HG03039 (cell line): Measurements from ENCODE around the gene HOXC5.

Experiments
- ATAC-seq: cut with Tn5 transposase; IDR thresholded peaks from one replicate; pipeline ENCODE4 v1.9.1; 2021; ENCODE audit warnings: mild to moderate bottlenecking, moderate library complexity; ENCODE audit not compliant: unreplicated experiment

Gene HOXC5

DNA sequence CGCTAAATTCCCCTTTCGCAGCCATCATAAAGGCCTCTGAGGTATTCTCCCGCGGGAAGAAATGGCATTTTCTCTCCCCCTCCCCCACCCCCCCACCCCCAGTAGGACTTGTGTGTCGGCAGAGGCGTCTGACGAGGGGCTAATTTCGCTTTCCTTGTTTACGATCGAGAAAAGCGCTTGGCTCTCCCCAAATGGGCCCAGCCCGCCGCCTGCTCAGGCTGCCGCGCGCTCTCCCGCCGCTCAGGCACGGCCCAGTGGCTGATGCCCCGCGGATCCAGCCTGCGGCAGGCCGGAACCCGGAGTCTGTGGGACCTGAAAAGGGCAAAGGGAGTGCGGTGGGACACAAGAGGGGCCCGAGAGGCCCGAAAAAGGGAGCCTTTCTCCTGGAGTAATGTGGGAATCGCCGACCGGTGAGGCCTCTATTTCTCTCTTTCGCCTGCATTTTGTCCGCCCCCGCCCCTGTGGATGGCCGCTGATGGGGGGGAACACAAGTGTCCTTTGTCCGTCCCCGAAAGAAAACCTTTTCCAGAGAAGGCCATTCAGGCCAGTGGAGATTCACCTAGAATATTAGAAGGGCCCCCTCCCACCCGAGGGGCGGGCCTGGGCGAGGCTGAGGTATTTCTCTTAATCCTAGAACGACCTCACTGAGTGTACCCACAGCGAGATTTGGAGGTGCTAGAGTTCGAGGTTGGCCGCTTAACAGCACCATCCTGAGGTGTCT, 13.6 kb upstream of the HOXC5 start:
- no peak for ATAC-seq

DNA sequence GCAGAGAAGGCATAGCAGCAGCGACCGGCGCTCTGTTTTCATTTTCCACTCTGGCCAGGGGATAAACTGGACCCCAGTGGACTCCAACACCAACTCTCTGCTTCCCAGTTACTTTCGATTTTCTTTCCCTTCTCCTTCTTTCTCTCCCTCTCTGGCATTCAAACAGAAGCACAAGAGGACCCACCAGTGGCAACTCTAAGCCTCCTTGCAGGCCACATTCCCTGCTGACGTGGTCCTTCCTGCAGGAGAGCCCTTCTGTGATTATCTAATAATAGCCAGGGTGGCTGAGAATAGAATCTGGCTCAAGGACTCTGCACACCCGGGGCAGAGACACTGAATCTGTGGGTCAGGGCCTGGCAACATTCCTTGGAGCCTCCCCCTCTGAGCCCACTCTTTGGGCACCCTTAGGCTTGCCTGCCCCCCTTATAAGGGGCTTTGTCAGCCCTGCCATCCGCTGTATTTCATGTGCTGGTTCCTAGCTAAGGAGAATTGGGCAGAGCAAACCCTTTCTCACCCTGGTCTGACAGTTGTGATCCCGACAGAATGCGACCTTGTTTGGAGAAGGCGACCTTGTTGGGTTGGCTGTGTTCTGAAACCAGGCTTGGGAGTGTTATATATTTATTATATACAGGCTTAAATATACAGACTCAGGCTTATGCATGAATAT, 12.8 kb upstream of the HOXC5 start:
- no peak for ATAC-seq

DNA sequence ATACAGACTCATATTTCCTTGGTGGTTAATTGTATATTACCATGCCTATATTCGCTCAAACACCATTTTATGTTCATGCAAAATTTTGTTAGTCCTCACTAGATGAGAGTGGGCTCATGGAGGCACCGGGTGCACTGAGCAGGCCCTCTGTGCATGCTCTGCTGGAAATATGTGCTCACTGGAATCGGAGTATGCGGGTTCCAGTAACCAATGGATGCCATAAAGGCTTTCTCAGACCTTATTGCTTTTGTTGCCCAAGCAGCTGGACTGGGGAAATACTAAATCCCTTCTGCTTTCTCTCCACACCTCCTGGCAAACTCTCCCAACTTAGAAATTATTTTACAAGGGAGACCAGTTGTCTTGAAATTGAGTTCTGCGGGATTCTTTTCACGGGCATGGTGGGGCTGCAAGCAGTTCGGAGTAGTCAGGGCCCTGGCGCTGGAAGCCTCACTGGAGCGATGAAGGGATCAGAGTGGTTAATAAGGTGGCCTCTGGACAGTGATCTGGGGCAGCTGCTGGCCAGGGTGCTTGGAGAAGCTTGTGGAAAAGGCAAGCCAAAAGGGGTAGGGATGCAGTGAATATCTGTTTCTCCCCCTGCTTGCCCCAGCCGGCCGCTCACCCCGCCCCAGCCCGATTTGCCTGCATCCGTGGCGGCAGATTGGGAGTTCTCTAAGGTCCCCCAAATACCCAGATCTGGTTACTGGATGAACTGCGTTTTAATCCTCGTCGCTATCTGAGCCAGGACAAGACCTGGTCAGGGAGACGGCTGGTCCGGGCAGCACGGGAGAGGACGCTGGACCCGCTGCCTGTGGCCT, 12.1 kb upstream of the HOXC5 start:
- no peak for ATAC-seq

DNA sequence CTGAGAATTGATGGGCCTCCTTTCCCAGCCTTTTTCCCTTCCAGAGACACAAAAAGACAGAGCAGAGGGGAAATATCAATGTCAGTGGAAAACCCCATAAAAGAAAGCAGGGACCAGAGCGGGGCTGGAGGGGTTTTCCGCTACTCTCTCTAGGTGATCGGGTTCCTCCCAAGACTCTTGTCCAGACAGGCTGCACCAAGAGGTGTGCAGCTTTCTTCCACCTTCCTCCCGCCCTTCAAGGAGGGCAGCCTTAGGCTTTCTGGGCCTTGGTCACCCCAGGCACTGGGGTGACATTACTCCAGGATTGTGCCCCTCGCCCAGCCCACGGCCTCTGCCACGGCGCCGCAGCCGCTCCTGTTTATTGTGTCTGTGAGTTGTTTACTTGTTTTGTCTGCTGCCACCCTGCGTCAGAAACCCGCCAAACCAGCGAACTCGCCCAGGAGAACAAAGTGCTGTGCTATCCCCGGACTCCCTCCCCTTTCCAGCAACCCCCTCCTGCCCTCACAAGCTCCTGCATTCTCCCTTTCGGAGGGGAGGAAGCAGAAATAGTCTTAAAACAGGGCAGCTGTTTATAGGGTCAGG, 11.3 kb upstream of the HOXC5 start:
- no peak for ATAC-seq

DNA sequence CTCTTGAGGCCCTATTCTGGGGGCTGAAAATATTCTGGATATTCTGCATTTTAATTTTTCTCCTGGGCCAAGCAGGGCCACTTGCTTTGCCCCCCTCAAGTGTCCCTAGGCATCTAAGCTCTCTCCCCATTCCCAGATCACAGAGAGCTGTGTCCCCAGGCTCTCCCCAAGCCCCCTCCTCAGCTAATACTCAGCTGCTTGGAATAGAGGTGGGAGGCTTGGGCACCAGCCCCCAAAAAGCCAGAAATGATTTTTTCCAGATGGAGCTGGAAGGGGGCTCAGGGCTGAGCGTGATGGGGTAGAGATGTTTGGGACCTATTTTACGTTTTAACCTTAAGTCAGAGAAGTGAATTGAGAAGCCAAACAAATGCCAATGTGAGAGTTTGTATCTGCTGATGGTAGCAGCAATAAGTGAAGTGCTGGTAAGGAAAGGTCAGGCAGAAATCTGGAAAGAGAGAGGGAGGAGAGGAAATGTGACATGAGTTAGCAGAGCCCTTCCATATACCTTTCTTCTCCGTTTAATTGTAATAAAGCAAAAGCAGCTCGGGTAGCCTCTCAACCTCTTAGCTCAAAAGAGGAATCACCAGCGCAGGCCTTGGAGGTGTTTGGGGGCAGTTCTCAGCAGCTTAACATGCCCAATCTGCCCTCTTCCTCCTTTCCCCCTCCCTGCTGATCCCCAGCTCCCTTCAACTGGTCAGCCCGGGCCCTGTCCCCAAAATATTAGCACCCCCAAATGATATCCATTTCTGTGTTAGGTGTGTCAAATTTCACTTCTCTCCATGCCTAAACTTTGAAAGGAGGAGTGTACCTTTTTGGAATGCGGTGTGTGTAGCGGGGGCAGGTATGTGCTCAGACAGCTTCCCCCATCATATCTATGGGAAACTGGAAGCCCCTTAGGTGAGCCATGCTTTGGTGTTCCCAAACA, 9.6 kb upstream of the HOXC5 start:
- ATAC-seq = no peak

DNA sequence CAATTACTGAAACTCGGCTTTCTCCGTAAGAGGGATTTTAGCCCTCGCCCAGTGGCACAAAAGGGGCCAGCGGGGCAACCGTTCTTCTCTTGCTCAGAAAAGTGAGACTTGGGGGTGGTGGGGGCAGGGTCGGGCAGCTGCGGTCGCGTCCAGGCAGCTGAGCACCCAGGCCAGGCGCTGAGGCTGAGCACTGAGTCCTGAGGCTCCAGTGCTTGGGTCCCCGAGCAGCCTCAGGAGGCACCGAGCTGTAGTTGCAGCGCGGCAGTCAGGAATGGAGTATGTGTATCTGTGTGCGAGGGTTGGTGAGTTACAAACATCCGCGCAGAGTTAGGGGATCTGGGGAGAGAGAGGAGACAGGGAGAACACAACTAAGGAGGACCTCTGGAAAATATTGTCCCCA, 8.7 kb upstream of the HOXC5 start:
- ATAC-seq = no peak

DNA sequence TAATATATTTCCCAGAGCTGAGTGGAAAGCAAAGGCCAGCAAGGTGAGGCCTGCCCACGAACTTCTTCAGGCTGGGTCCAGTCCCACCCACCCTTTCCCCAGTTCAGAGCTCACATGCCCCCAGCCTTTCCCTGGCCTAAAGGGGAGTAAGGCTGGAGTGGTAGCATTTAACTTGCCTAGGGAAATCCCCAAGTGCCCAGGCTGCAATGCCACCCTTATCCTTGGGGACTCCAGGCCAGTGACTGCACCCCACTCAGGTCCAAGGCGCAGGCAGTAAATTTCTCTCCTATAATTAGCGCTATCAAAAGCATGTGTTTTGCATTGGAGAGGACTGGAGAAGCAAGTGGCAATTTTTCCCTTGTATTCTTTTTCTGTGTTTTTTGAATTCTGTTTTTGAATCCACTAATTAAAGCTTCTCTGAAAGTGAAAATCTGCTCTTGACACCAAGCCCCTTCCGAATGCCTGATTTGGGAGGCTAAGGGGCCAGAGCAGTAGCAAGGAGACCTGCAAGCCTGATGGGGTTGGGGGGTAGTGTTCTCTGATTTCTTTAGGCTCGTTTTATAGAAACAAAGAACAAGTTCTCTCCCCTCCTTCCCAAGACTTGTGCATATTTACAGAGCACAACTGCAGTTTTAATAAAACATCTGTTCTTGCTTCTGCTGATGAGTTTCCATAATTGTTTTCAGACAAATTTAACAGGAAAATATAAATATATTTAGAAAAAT, 8.1 kb upstream of the HOXC5 start:
- no peak for ATAC-seq

DNA sequence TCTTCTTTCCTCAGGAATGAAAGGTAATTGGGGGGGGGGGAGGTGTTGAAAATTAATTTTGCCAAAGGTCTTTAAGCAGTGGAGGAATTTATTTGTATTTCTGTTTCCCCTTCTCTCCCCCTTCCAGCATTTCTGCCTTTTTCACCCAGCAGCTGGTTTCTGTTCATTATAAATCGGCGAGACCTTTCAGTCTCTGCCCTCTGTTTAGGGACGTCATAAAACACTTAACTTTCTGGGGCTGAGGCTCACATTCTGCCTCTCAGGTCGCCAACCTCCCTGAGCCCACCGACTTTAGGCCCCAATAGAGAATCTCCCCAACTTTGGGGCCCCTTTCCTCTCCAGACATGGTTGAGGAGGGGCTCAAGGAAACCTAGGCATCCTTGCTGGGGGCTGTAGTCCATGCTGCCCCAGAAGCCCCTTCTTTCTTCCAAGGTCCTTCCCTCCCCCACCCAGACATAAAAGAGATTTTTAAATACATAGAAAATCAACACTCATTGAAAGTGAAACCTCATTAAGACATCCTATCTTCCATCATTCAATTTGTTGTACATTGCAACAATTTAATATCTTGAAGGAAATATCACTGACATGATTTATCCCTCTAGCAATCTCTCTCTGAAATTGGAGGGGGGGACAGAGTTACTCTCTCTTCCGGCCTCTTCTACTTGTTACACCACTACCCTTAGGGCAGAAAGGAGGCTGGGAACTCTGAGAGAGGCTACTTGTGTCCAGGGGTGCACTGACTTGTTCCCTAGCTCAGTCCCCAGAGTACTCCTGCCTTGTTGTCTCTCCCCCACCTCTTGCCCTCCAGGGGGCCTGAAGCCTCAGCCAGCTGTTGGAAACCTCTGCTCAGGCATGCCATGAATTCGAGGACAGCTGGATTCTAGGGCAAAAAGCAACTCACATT, 7.1 kb upstream of the HOXC5 start:
- no peak for ATAC-seq

DNA sequence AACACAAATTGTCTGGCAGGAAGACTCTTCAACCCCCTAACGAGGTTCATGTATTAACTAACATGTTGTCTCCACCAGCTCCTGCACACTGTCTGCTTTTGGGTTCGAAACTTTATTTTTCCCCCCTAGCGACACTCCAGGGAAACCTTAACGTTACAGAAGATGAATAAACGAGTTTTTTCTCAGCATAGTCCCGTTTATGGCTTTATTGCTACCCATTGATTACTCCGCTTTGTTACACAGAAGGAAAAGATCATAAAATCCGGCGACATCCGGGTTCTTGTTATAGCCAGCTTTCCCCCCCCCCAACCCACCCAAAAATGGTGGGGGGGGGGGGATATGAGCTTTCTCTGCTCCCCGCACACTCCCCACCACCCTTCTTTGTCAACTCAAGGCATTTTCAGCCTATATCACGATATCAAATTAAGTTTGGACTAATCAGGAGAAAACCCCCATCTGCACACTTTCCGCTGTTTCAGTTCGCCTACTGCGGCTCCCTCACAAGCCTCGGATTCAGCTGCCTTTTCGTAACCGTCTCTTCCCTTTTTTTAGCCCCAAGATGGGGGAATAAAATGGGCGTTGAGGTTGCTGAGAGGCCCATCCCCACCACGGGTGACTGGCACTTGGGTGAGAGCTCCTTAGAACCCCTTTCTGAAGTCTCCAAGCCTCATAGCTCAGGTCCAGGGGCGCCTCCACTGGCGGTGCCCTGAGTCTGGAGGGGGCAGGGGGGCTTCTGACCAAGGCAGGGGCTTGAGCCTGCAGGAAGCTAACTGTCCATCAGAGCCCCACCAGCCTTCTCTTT, 6.0 kb upstream of the HOXC5 start:
- ATAC-seq = no peak

DNA sequence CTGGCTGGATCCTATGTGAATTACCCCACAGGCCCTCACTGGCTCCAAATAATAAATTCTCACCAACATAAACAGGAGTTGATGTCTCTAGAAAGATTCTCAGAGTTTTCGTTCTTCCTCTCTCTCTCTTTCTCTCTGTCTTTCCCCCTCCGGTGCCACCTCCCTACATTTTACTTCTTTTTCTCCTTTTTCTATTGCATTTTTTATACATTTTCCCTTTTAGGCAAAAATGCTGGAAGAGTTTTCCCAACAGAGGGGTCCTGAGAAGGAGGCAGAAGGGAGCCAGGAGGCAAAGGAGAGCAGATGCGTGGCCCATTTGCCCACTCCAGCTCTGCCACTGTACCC, 5.4 kb upstream of the HOXC5 start:
- no peak for ATAC-seq

DNA sequence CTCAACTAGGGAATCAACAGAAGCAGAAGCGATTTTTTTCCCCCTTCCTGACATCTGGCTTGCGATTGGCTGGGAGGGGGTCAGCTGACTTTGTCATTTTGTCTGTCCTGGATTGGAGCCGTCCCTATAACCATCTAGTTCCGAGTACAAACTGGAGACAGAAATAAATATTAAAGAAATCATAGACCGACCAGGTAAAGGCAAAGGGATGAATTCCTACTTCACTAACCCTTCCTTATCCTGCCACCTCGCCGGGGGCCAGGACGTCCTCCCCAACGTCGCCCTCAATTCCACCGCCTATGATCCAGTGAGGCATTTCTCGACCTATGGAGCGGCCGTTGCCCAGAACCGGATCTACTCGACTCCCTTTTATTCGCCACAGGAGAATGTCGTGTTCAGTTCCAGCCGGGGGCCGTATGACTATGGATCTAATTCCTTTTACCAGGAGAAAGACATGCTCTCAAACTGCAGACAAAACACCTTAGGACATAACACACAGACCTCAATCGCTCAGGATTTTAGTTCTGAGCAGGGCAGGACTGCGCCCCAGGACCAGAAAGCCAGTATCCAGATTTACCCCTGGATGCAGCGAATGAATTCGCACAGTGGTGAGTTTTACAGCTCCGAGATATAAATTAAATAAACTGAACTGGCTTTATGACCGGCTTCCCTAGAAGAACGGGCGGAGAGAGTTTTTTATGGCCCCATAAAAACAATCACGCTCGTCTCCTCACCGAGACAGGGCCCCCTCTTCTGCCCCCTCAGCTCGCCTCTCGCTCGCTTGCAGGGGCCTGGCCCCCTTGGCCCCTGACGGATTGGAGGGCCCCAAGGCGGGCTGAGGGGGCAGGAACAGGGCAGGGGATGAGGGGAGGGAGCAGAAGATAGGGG, 4.3 kb upstream of the HOXC5 start, which contains the start of gene HOXC6:
HOXC6 (plus strand) TSS at position 127 of the 888 bp plus-strand sequence; CDS start at position 209, 82 bp downstream.
- no peak for ATAC-seq

DNA sequence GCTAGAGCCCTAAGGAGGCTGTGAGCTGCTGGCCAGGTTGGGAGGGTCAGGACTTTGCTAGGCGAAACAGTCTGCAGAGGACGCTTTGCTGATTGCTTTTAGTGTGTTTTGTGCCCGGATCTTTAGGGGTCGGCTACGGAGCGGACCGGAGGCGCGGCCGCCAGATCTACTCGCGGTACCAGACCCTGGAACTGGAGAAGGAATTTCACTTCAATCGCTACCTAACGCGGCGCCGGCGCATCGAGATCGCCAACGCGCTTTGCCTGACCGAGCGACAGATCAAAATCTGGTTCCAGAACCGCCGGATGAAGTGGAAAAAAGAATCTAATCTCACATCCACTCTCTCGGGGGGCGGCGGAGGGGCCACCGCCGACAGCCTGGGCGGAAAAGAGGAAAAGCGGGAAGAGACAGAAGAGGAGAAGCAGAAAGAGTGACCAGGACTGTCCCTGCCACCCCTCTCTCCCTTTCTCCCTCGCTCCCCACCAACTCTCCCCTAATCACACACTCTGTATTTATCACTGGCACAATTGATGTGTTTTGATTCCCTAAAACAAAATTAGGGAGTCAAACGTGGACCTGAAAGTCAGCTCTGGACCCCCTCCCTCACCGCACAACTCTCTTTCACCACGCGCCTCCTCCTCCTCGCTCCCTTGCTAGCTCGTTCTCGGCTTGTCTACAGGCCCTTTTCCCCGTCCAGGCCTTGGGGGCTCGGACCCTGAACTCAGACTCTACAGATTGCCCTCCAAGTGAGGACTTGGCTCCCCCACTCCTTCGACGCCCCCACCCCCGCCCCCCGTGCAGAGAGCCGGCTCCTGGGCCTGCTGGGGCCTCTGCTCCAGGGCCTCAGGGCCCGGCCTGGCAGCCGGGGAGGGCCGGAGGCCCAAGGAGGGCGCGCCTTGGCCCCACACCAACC, 3.1 kb upstream of the HOXC5 start:
- no peak for ATAC-seq

DNA sequence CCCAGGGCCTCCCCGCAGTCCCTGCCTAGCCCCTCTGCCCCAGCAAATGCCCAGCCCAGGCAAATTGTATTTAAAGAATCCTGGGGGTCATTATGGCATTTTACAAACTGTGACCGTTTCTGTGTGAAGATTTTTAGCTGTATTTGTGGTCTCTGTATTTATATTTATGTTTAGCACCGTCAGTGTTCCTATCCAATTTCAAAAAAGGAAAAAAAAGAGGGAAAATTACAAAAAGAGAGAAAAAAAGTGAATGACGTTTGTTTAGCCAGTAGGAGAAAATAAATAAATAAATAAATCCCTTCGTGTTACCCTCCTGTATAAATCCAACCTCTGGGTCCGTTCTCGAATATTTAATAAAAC, 2.4 kb upstream of the HOXC5 start:
- no peak for ATAC-seq

DNA sequence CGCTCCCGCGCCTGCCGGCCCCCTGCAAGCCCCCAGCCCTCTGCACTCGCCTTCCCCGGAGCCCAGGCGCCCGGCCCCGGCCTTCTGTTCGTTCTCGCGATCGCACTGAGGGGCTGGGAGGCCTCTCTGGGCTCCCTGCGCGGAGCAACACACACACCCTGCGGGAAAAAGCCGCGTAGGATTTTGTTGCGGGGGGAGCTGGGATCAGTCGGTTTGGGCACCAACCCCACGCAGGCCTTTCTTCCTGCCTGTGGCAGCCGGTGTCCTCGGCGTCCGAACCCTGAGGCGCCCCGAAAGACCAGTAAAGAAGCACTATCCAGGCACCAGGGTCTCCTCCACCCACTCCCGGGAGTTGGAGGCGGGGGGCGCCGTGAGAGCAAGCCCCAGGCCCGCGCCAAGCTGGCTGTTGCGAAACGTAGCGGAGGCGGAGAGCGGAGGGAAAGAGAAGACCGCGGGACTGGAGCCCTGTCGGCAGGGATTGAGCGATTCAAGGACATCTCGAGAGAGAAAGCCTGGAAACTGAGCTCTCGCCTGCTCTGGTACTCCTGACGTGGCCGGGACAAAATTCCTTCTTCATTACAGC, 1.9 kb upstream of the HOXC5 start:
- ATAC-seq = no peak

DNA sequence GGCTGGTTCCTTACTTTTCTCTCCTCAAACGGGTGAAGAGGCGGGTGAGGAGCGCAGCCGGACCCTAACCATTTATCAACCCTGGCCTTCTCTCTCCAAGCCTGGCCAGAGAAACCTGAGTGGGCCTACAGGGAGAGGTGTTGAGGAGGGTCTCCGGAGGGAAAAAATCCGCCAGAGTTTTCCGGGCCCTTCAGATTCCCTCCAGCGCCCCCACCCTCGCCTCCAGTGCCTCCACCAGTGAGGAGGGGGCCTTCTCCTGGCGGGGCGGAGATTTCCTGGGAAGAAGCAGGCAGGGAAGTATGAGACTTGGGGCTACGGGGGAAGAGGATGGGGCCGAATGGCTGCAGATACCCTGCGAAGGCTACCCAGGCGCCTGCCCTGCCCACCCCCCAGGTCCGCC, 1.4 kb upstream of the HOXC5 start:
- no peak for ATAC-seq
